ENCODE data around the gene ANKFN1.

The ANKFN1 gene

GRCh38 chr17:56244268-56244890 is 91.1 kb downstream of the ANKFN1 start:
- no peak for TF ChIP-seq CTCF (conservative IDR thresholded peaks at IDR 0.05; ENCODE audit: low read depth, low read length)
- no peak overlapping the region for H3K4me3 ChIP-seq (ENCODE audit: low read length)
- DNase-seq (ENCODE audit: low read depth), result no peak

GRCh38 chr17:56247816-56248215 is 94.5 kb downstream of the ANKFN1 start:
- H3K4me3 ChIP-seq (ENCODE audit: low read length), result no peak overlapping the region
- no peak for TF ChIP-seq CTCF (conservative IDR thresholded peaks at IDR 0.05; ENCODE audit: low read depth, low read length)
- no peak for DNase-seq (ENCODE audit: low read depth)

GRCh38 chr17:56257075-56257474 is 103.8 kb downstream of the ANKFN1 start:
- TF ChIP-seq CTCF (conservative IDR thresholded peaks at IDR 0.05; ENCODE audit: low read depth, low read length), result no peak
- no peak for DNase-seq (ENCODE audit: low read depth)
- H3K4me3 ChIP-seq (ENCODE audit: low read length), result no peak overlapping the region

GRCh38 chr17:56260376-56261002 is 107.2 kb downstream of the ANKFN1 start:
- H3K4me3 ChIP-seq (ENCODE audit: low read length), result no peak overlapping the region
- no peak for TF ChIP-seq CTCF (conservative IDR thresholded peaks at IDR 0.05; ENCODE audit: low read depth, low read length)
- no peak for DNase-seq (ENCODE audit: low read depth)

GRCh38 chr17:56262803-56263202 is 109.5 kb downstream of the ANKFN1 start:
- DNase-seq (ENCODE audit: low read depth), result no peak
- no peak for TF ChIP-seq CTCF (conservative IDR thresholded peaks at IDR 0.05; ENCODE audit: low read depth, low read length)
- H3K4me3 ChIP-seq (ENCODE audit: low read length), result no peak overlapping the region

- TF ChIP-seq CTCF (conservative IDR thresholded peaks at IDR 0.05; ENCODE audit: low read depth, low read length), result no peak
- DNase-seq (ENCODE audit: low read depth), result no peak
- H3K4me3 ChIP-seq (ENCODE audit: low read length), result no peak overlapping the region
These were observed 116.5 kb downstream of the ANKFN1 start for GRCh38 chr17:56269556-56270389.

All from retinal pigment epithelial cell (primary cell).